Body of pancreas (tissue), 4 donors: ENCODE results near the gene TMEM266. TPM values are rescaled to one million over a fixed set of nuclear protein-coding genes. Genes with fewer than 3 reads are reported as not detected.

Experiments used
- ATAC-seq: fragments of 150-250 bp; one replicate; pipeline ENCODE4 v1.9.1; 2016
- DNase-seq, 4 donors: peaks; one replicate each; pipeline ENCODE4 v3.0.0-alpha.2; 2019
- H3K27ac ChIP-seq, 4 donors: fragments of 200-600 bp; sonication (generic); 1 replicate in 3 of 4; 2 replicates in 1 of 4; pipeline versions ENCODE4 v1.5.1 to v1.6.1; 2016 to 2019; ENCODE audit warnings: mild to moderate bottlenecking in 1 of 4, mixed read lengths in 1 of 4, moderate library complexity in 1 of 4
- H3K27me3 ChIP-seq, 2 donors: fragments of 200-600 bp; sonication (generic); one replicate each; pipeline ENCODE4 v1.6.0; 2016; ENCODE audit warnings: mild to moderate bottlenecking in 1 of 2
- H3K36me3 ChIP-seq, 2 donors: fragments of 200-600 bp; sonication (generic); replicated peaks in 1 of 2; 2 replicates each; pipeline ENCODE4 v1.5.1; 2016; ENCODE audit warnings: low read depth in 2 of 2; ENCODE audit not compliant: insufficient read depth in 1 of 2
- H3K4me1 ChIP-seq: fragments of 200-600 bp; sonication (generic); one replicate; pipeline ENCODE4 v1.6.0; 2016
- H3K4me3 ChIP-seq, 2 donors: fragments of 200-600 bp; sonication (generic); 1 replicate in 1 of 2; 2 replicates in 1 of 2; pipeline ENCODE4 v1.5.1; 2016 to 2019
- H3K9me3 ChIP-seq, 3 donors: fragments of 200-600 bp; sonication (generic); 1 replicate in 2 of 3; 2 replicates in 1 of 3; pipeline ENCODE4 v1.5.1; 2016
- POLR2A ChIP-seq, 3 donors: fragments of 450-650 bp; IDR thresholded peaks; one replicate each; pipeline ENCODE4 v1.6.1; 2016; ENCODE audit warnings: antibody characterized with exemption in 3 of 3, mild to moderate bottlenecking in 2 of 3
- WGBS, 2 donors: methylation state at CpG; one replicate each; pipeline ENCODE4 v1.1.5; 2017; 5-methylcytosine and 5-hydroxymethylcytosine counted together
- intact Hi-C: fragments of 100-400 bp; cut with DNase I; formaldehyde crosslinking; loops from one replicate; pipeline ENCODE4 v1.15.1; 2023
- total RNA-seq, 2 donors: library from RNA; depleted of rRNA; stranded (reverse); fragments of >200 nt; gene quantifications; one replicate each; pipeline ENCODE4 v1.1.0, GENCODE V29; 2016
- TF ChIP-seq, protein P1 (sequence below), 7 experiments: fragments of 450-650 bp in 4 of 7; fragments of 200-600 bp in 3 of 7; sonication (generic) in 3 of 7; IDR thresholded peaks; one replicate each; pipeline ENCODE4 v1.5.1; 2016 to 2019; ENCODE audit warnings: antibody characterized with exemption in 7 of 7

Gene TMEM266
- total RNA-seq, 2 donors from 2014 or later = 0.66 to 9.1 TPM

DNA sequence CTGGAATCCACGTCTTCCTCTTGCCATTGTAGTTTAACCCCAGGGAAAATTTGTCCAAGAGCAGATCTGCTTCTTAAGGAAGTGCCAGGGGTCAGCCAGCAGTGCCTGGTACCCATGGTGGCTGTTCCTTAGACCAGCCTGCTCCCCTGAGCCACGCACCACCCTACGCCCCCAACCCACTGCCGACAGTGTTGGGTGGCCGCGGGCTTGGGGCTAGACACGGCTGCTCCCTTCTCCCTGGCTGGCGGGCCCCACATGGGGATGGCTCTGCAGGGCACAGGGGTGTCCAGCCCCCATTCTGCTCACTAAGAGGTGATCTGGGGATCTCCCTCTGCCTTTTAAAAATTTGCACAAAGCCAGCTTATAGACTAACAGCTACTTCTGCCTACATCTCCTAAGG is 104.8 kb downstream of the TMEM266 start:
- Histone ChIP-seq H3K9me3 (no peaks in the 10 kb centered on the region), H3K27ac (no peak overlapping the region), H3K27me3 (no peaks in the 10 kb centered on the region), H3K4me1 (peaks cover 35% of the 10 kb centered on the region), H3K36me3 (no peaks in the 10 kb centered on the region), H3K4me3 (no peak overlapping the region)
- ATAC-seq (no peak), DNase-seq (no peak)
- WGBS, 2 donors = 90 to 94% methylated on average over 6 to 8 of the region's 8 CpGs
- intact Hi-C loops = no loop called here
- TF ChIP-seq POLR2A (IDR thresholded peaks at IDR 0.05) = no peak
- TF ChIP-seq, protein P1, sequence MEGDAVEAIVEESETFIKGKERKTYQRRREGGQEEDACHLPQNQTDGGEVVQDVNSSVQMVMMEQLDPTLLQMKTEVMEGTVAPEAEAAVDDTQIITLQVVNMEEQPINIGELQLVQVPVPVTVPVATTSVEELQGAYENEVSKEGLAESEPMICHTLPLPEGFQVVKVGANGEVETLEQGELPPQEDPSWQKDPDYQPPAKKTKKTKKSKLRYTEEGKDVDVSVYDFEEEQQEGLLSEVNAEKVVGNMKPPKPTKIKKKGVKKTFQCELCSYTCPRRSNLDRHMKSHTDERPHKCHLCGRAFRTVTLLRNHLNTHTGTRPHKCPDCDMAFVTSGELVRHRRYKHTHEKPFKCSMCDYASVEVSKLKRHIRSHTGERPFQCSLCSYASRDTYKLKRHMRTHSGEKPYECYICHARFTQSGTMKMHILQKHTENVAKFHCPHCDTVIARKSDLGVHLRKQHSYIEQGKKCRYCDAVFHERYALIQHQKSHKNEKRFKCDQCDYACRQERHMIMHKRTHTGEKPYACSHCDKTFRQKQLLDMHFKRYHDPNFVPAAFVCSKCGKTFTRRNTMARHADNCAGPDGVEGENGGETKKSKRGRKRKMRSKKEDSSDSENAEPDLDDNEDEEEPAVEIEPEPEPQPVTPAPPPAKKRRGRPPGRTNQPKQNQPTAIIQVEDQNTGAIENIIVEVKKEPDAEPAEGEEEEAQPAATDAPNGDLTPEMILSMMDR (IDR thresholded peaks at IDR 0.05) = no peak

DNA sequence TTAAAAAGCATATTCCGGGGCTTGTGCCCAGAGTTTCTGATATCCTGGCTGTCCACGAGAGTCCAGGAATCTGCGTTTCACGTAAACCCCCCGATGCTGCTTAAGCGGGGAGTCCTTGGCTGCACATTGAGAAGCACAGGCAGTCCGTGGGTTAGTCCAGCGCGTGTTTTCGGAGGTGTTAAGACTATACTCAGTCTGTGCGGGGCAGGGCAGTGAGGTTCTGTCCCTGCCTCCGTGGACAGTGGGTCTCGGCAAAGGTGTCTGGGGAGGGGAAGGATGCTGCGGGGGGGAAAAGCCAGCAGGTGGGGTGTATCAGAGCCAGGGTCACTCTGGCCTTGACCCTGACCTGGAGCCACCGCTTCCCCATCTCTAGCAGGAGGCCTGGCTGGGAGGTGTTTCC is 106.2 kb downstream of the TMEM266 start:
- Histone ChIP-seq H3K4me1 (peaks cover 35% of the 10 kb centered on the region), H3K4me3 (no peak overlapping the region), H3K27me3 (no peaks in the 10 kb centered on the region), H3K27ac (no peak overlapping the region), H3K9me3 (no peaks in the 10 kb centered on the region), H3K36me3 (no peaks in the 10 kb centered on the region)
- ATAC-seq = no peak
- WGBS, 2 donors = 91 to 92% methylated on average over 15 of the region's 15 CpGs
- no peak for TF ChIP-seq POLR2A (IDR thresholded peaks at IDR 0.05)
- TF ChIP-seq, protein P1 (IDR thresholded peaks at IDR 0.05) = no peak
- no peak for DNase-seq
- intact Hi-C loops = no loop called here

DNA sequence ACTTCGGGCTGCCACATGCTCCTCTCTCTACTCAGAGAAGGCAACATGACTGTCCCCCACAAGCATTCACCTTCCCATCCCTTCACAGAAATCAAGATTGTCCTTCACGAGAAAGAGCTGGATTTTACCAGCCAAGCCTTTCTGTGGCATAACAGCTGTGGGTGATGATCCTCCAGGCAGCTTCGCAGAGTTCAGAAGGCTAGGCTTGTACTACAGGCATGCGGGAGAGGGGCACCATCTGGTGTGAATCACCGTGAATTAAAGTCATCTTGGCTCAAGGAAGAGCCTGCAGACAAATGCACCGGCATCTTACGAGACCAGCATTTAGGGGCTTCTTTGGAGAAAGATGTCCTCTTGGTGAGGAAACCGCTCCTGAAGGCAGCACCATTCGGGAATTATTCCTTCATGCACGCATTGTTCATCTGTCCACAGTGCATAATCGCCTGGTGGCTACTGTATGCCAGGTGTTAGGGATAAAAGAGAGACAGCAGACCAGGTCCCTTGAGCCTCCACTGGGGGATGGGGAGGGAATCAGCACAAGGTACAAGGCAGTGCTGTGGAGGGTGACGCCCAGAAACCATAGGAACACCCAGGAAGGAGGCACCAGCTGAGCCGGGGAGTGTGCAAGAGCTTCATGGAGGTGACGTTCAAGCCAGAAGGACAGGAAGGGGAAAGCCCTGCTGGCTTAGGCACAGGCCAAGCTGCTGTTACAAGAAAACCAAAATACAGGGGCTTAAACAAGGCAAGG is 108.6 kb downstream of the TMEM266 start:
- DNase-seq (no peak), ATAC-seq (no peak)
- Histone ChIP-seq H3K36me3 (no peaks in the 10 kb centered on the region), H3K9me3 (no peaks in the 10 kb centered on the region), H3K27me3 (no peaks in the 10 kb centered on the region), H3K27ac (no peak overlapping the region), H3K4me3 (no peak overlapping the region), H3K4me1 (peaks cover 11% of the 10 kb centered on the region)
- TF ChIP-seq, protein P1 (IDR thresholded peaks at IDR 0.05) = no peak
- no peak for TF ChIP-seq POLR2A (IDR thresholded peaks at IDR 0.05)
- WGBS, 2 donors = 92 to 95% methylated on average over 13 to 14 of the region's 14 CpGs
- intact Hi-C loops = no loop called here

DNA sequence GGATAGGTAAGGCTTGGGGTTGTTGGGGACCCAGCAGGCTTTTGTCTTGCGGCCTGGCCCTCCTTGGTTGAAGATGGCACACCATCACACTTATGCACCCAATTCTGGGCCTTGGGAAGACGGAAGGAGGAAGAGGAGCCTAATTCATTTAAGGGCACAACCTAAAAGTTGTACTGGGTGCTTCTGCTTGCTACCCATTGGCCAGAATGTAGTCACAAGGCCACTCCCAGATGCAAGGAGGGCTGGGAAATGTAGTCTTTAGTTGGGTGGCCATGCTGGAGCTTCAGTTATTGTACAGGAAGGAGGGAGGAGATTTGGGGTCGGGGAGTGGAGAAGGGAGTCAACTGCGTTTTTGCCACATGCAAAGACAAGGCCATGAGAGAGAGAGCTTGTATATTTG is 109.2 kb downstream of the TMEM266 start:
- TF ChIP-seq POLR2A (IDR thresholded peaks at IDR 0.05) = no peak
- TF ChIP-seq, protein P1 (IDR thresholded peaks at IDR 0.05) = no peak
- 90% methylated on average over 4 of the region's 4 CpGs for WGBS, 2 donors
- Histone ChIP-seq H3K36me3 (no peaks in the 10 kb centered on the region), H3K27ac (no peak overlapping the region), H3K4me1 (peaks cover 5% of the 10 kb centered on the region), H3K4me3 (no peak overlapping the region), H3K9me3 (no peaks in the 10 kb centered on the region), H3K27me3 (no peaks in the 10 kb centered on the region)
- no peak for ATAC-seq
- intact Hi-C loops = no loop called here
- no peak for DNase-seq
